Stomach smooth muscle (tissue), 2 donors: ENCODE results near the gene MFSD1.

Source experiments
- H3K27ac ChIP-seq: one replicate; pipeline ENCODE4 v1.7.0; 2013; ENCODE audit warnings: mild to moderate bottlenecking, low read length, inconsistent platforms
- H3K27me3 ChIP-seq, 2 donors: one replicate each; pipeline ENCODE4 v1.7.0; 2013; ENCODE audit warnings: low read length in 2 of 2; ENCODE audit not compliant: insufficient read depth in 2 of 2, control insufficient read depth in 1 of 2
- H3K36me3 ChIP-seq, 2 donors: one replicate each; pipeline ENCODE4 v1.7.0; 2013; ENCODE audit warnings: low read length in 2 of 2; ENCODE audit not compliant: control insufficient read depth in 2 of 2, insufficient read depth in 2 of 2
- H3K4me1 ChIP-seq: one replicate; pipeline ENCODE4 v1.7.0; 2013; ENCODE audit warnings: low read length; ENCODE audit not compliant: control insufficient read depth, insufficient read depth
- H3K4me3 ChIP-seq, 2 donors: one replicate each; pipeline ENCODE4 v1.7.0; 2013; ENCODE audit warnings: low read length in 2 of 2
- H3K9ac ChIP-seq, 2 donors: one replicate each; pipeline ENCODE4 v1.7.0; 2013; ENCODE audit warnings: low read length in 2 of 2, mild to moderate bottlenecking in 1 of 2
- H3K9me3 ChIP-seq, 2 donors: one replicate each; pipeline ENCODE4 v1.7.0; 2013; ENCODE audit warnings: low read length in 2 of 2; ENCODE audit not compliant: control insufficient read depth in 2 of 2
- donor health status: healthy.
- donor health status: Pancreatic carcinoma.

MFSD1 gene

DNA sequence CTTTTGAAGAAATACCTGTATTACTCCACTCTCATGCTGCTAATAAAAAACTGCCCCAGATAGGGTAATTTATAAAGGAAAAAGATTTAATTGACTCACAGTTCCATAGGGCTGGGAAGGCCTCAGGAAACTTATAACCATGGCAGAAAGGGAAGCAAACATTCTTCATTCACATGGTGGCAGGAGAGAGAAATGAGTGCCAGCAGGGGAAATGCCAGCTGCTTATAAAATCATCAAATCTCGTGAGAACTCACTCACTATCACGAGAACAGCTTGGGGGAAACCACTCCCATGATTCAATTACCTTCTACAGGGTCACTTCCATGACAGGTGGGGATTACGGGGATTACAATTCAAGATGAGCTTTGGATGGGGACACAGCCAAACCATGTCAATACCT, 18.7 kb downstream of the MFSD1 start:
- no peak overlapping the region for H3K4me3 ChIP-seq
- H3K9ac ChIP-seq, result no peak overlapping the region
- H3K9me3 ChIP-seq, result no peaks in the 10 kb centered on the region
- H3K4me1 ChIP-seq, result no peaks in the 10 kb centered on the region
- peaks cover 14 to 27% of the 10 kb centered on the region in 2 donors for H3K36me3 ChIP-seq
- H3K27ac ChIP-seq, result no peak overlapping the region
- H3K27me3 ChIP-seq, result no peaks in the 10 kb centered on the region

GRCh38 chr3:158821847-158822246, 20.0 kb downstream of the MFSD1 start:
- no peak overlapping the region for H3K9ac ChIP-seq

GRCh38 chr3:158823426-158823825, 21.6 kb downstream of the MFSD1 start:
- Histone ChIP-seq H3K9ac (no peak overlapping the region), H3K9me3 (no peaks in the 10 kb centered on the region), H3K27me3 (no peaks in the 10 kb centered on the region), H3K36me3 (peaks cover 10 to 30% of the 10 kb centered on the region in 2 donors), H3K4me1 (no peaks in the 10 kb centered on the region), H3K27ac (no peak overlapping the region), H3K4me3 (no peak overlapping the region)

More at GRCh38 chr3:158821847-158822246, 20.0 kb downstream of the MFSD1 start:
- H3K4me3 ChIP-seq, result no peak overlapping the region
- H3K9me3 ChIP-seq, result no peaks in the 10 kb centered on the region
- H3K27ac ChIP-seq, result no peak overlapping the region
- no peaks in the 10 kb centered on the region for H3K27me3 ChIP-seq
- H3K4me1 ChIP-seq, result no peaks in the 10 kb centered on the region
- H3K36me3 ChIP-seq, result peaks cover 14 to 27% of the 10 kb centered on the region in 2 donors

- Histone ChIP-seq H3K4me3 (no peak overlapping the region), H3K36me3 (peaks cover 16 to 32% of the 10 kb centered on the region in 2 donors), H3K27ac (no peak overlapping the region), H3K27me3 (no peaks in the 10 kb centered on the region), H3K4me1 (no peaks in the 10 kb centered on the region), H3K9me3 (no peaks in the 10 kb centered on the region), H3K9ac (no peak overlapping the region)
Observed at GRCh38 chr3:158827773-158828172, 25.9 kb downstream of the MFSD1 start.

GRCh38 chr3:158830391-158830790, 28.5 kb downstream of the MFSD1 start:
- H3K36me3 ChIP-seq, result peaks cover 9 to 25% of the 10 kb centered on the region in 2 donors
- H3K4me1 ChIP-seq, result no peaks in the 10 kb centered on the region

GRCh38 chr3:158831861-158832260, 30.0 kb downstream of the MFSD1 start:
- H3K9ac ChIP-seq, result no peak overlapping the region
- H3K27ac ChIP-seq, result no peak overlapping the region
- peaks cover 9 to 25% of the 10 kb centered on the region in 2 donors for H3K36me3 ChIP-seq

More at GRCh38 chr3:158830391-158830790, 28.5 kb downstream of the MFSD1 start:
- H3K9ac ChIP-seq, result no peak overlapping the region
- no peaks in the 10 kb centered on the region for H3K9me3 ChIP-seq
- no peaks in the 10 kb centered on the region for H3K27me3 ChIP-seq
- no peak overlapping the region for H3K4me3 ChIP-seq
- H3K27ac ChIP-seq, result no peak overlapping the region

DNA sequence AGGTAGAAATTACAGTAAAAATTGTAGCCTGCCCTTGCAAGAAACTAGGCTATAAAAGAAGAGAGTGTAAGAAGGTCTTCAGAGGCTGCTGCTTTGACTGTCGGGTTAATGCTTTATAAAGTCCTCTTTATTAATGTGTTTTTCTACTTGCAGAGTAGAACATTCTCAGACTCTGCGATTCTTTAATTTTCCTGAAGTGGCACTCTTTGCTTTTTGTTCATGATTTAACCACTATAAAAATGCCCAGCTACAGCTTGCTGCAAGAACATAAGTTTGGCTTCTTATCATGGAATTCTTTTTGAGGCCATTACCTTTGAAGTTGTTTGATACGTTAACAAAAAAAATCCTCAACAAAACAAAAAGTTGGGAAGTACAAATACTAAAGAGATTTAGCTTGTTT, 33.8 kb downstream of the MFSD1 start:
- no peaks in the 10 kb centered on the region for H3K27me3 ChIP-seq
- H3K27ac ChIP-seq, result no peak overlapping the region
- no peak overlapping the region for H3K9ac ChIP-seq
- H3K9me3 ChIP-seq, result no peaks in the 10 kb centered on the region
- H3K4me3 ChIP-seq, result no peak overlapping the region
- no peaks in the 10 kb centered on the region for H3K4me1 ChIP-seq
- peaks cover under 1 to 4% of the 10 kb centered on the region in 2 donors for H3K36me3 ChIP-seq

More at GRCh38 chr3:158831861-158832260, 30.0 kb downstream of the MFSD1 start:
- Histone ChIP-seq H3K27me3 (no peaks in the 10 kb centered on the region), H3K4me3 (no peak overlapping the region), H3K4me1 (no peaks in the 10 kb centered on the region), H3K9me3 (no peaks in the 10 kb centered on the region)

DNA sequence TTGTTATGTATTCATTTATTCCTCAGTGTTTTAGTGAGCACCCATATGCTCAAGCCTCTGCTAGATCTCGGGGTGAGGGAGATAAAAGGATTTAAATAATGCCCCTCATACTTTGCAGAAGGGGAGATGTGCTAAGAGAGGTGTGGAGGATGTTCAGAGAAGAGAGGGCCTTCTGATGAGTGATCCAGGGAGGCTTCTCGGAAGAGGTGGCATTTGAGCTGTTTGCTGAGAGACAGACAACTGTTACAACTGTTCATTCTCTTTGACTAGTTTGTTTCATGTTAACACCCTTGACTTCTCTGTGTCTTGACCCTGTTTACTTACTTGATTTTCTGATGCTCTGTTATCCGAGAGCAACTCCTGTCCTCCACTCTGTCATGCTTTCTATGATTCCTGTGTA, 34.5 kb downstream of the MFSD1 start:
- H3K4me1 ChIP-seq, result no peaks in the 10 kb centered on the region
- no peak overlapping the region for H3K27ac ChIP-seq
- H3K9ac ChIP-seq, result no peak overlapping the region
- peaks cover 2% of the 10 kb centered on the region in 2 donors for H3K36me3 ChIP-seq
- no peaks in the 10 kb centered on the region for H3K27me3 ChIP-seq
- H3K9me3 ChIP-seq, result no peaks in the 10 kb centered on the region
- no peak overlapping the region for H3K4me3 ChIP-seq

GRCh38 chr3:158837240-158837639, 35.4 kb downstream of the MFSD1 start:
- Histone ChIP-seq H3K27me3 (no peaks in the 10 kb centered on the region), H3K4me3 (no peak overlapping the region), H3K27ac (no peak overlapping the region), H3K4me1 (no peaks in the 10 kb centered on the region), H3K9me3 (no peaks in the 10 kb centered on the region), H3K9ac (no peak overlapping the region), H3K36me3 (peaks cover 0 to 2% of the 10 kb centered on the region in 2 donors)

DNA sequence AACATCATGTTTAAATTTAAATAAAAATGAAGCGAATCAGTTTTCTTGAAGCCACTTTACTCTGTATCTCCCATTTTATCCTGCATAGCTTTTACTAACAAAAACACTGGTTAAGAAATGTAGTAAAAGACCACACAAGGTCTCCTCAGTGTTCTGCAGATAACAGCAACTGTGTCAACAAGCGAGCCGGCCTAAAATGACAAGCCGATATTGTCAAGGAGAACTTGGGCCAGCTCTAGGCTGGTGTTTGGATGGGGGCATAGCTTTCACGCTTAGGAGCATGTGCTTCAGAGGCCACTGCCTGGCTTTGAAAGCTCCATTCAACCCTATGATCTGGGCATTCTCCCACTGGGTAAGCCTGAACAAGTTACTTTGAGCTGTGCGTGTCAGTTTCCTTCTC, 38.1 kb downstream of the MFSD1 start:
- no peak overlapping the region for H3K9ac ChIP-seq
- H3K36me3 ChIP-seq, result peaks cover 0 to 2% of the 10 kb centered on the region in 2 donors
- no peaks in the 10 kb centered on the region for H3K27me3 ChIP-seq
- H3K9me3 ChIP-seq, result no peaks in the 10 kb centered on the region
- H3K4me1 ChIP-seq, result no peaks in the 10 kb centered on the region
- H3K4me3 ChIP-seq, result no peak overlapping the region
- H3K27ac ChIP-seq, result no peak overlapping the region

- no peaks in the 10 kb centered on the region for H3K27me3 ChIP-seq
- no peaks in the 10 kb centered on the region for H3K4me1 ChIP-seq
- no peak overlapping the region for H3K27ac ChIP-seq
- no peak overlapping the region for H3K9ac ChIP-seq
- no peaks in the 10 kb centered on the region for H3K9me3 ChIP-seq
- H3K4me3 ChIP-seq, result no peak overlapping the region
- peaks cover 0 to 2% of the 10 kb centered on the region in 2 donors for H3K36me3 ChIP-seq
Observed at GRCh38 chr3:158841387-158841786, 39.5 kb downstream of the MFSD1 start.
